Muscle layer of colon (tissue), 2 donors: Measurements from ENCODE around the gene C1QBP.
A peak's percentile ranks its signal among the peaks of the same experiment; 100 is the strongest.
"Not testable (repeated sequence)": the region's sequence is repeated elsewhere in the genome, so short reads cannot be mapped to it uniquely, and the experiment has no call there.

Source experiments
- H3K27ac ChIP-seq: one replicate; pipeline ENCODE4 v1.7.0; 2013; ENCODE audit warnings: low read depth, mild to moderate bottlenecking, low read length, moderate library complexity
- H3K27me3 ChIP-seq, 2 donors: one replicate each; pipeline ENCODE4 v1.7.0; 2013; ENCODE audit warnings: low read length in 2 of 2, mild to moderate bottlenecking in 2 of 2; ENCODE audit not compliant: insufficient read depth in 2 of 2, control insufficient read depth in 1 of 2
- H3K36me3 ChIP-seq: one replicate; pipeline ENCODE4 v1.7.0; 2013; ENCODE audit warnings: mild to moderate bottlenecking, low read length; ENCODE audit not compliant: insufficient read depth
- H3K4me1 ChIP-seq: one replicate; pipeline ENCODE4 v1.7.0; 2013; ENCODE audit warnings: mild to moderate bottlenecking, low read length; ENCODE audit not compliant: insufficient read depth
- H3K4me3 ChIP-seq, 2 donors: one replicate each; pipeline ENCODE4 v1.7.0; 2013; ENCODE audit warnings: low read length in 2 of 2, low read depth in 1 of 2, mild to moderate bottlenecking in 1 of 2, moderate library complexity in 1 of 2
- H3K9ac ChIP-seq: one replicate; pipeline ENCODE4 v1.7.0; 2013; ENCODE audit warnings: low read length
- H3K9me3 ChIP-seq: one replicate; pipeline ENCODE4 v1.7.0; 2013; ENCODE audit warnings: mild to moderate bottlenecking, low read length
- donor health status: abdominal sarcoma.
- donor health status: Adenocarcinoma of cecum.

C1QBP gene

DNA sequence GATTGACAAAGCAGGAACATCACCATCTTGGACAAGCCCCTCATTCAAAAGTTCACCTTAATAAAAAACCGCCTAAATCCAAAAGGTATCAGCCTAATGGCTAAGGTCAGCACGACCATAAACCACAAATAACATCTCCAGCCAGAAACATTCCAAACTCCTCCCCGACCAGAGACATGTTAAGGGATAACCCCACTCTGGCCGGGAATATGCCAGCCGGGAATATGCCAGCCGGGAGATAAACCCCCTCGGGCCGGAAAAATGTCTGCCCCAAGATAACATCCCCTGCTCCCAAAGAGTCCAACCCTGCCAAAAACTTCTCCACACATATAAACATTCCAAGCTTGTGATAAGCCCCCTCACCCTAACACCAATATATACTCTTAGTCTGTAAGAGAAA, 28.5 kb upstream of the C1QBP start:
- Histone ChIP-seq H3K36me3 (peaks cover 6% of the 10 kb centered on the region), H3K4me3 (peak overlapping the region in 1 of 2 donors; percentile 92), H3K9ac (peak overlapping the region; percentile 52), H3K27ac (no peak overlapping the region), H3K4me1 (peaks cover 11% of the 10 kb centered on the region), H3K27me3 (no peaks in the 10 kb centered on the region), H3K9me3 (no peaks in the 10 kb centered on the region)

DNA sequence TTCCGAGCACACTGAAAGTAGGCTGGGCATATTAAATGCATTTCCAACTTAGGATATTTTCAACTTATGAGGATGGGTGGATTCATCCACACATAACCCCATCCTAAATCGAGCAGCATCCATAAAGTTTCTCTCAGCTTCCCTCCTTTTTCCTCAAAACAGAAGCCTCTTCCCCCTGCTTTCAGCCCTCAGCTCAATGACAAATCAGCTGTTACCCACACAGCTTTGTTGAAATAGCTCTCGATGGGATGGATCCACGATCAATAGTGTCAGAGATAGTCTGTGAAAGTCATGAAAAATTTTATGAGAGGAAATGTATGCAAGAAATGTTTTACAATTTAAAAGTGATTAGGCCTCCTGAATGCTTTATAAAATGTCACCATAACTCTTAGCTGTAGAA, 27.3 kb upstream of the C1QBP start:
- Histone ChIP-seq H3K4me3 (no peak overlapping the region), H3K27ac (no peak overlapping the region), H3K9ac (no peak overlapping the region), H3K4me1 (peaks cover 11% of the 10 kb centered on the region), H3K9me3 (no peaks in the 10 kb centered on the region), H3K27me3 (no peaks in the 10 kb centered on the region), H3K36me3 (no peaks in the 10 kb centered on the region)

DNA sequence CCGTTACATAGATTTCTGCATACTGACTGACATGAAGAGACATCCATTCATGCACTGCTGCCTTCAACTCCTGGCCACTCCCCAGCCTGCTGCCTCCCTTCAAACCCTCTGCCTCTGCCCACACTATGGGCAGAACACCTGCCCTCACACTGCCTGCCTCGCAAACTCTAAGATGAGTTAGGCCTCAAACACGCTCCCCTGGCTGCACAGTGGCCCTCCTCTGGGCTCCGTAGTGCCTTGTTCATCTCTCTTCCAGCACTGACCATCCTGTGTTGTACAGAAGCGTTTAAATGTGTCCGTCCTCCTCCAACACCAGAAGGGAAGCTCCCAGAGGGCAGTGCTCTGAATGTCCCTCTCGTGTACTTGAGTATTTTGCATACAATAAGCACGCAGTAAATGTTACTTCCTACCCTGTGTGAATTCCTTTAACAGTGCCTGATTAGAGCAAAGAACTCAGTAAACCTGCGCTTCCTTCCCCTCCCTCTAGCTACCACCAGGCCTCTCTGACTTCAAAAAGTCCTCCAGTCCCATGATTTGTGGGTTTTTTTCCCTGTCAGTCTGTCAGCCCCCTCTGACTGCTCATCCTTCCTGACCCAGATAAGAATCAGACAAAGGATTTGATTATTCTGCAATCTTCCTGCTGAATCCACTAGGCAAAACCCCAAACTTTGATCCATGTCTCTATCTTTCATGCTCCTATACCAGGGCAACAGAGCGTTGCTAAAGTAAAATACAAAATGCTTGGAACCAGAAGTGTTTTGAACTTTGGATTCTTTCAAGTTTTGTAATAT, 26.0 kb upstream of the C1QBP start:
- peaks cover 7% of the 10 kb centered on the region for H3K36me3 ChIP-seq
- no peak overlapping the region for H3K27ac ChIP-seq
- H3K9ac ChIP-seq, result no peak overlapping the region
- H3K4me3 ChIP-seq, result no peak overlapping the region
- peaks cover 11% of the 10 kb centered on the region for H3K4me1 ChIP-seq
- H3K27me3 ChIP-seq, result no peaks in the 10 kb centered on the region
- no peaks in the 10 kb centered on the region for H3K9me3 ChIP-seq

DNA sequence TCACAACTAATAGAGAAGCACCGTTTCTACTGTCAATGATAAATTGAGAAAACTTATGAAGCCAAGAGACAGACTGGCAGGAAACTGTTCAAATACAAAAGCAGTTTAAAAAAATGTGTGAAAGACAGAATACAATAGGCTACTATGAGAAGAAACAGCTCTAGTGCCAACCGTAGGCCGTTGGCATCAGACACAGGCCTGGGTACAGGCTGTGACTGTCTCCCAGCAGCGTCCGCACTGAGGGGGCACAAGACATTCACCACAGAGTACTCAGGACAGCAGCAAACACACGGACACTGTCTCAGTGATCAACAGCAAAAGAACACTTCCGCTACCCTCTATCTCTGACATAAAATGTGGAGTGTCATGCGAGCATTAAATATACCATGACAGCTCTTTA, 7.8 kb upstream of the C1QBP start:
- Histone ChIP-seq H3K4me1 (no peaks in the 10 kb centered on the region), H3K27me3 (no peaks in the 10 kb centered on the region), H3K9me3 (no peaks in the 10 kb centered on the region), H3K27ac (no peak overlapping the region), H3K9ac (no peak overlapping the region), H3K4me3 (no peak overlapping the region), H3K36me3 (peaks cover 59% of the 10 kb centered on the region)

- Histone ChIP-seq H3K4me1 (peaks cover 4% of the 10 kb centered on the region), H3K9me3 (no peaks in the 10 kb centered on the region), H3K9ac (no peak overlapping the region), H3K27ac (no peak overlapping the region), H3K4me3 (no peak overlapping the region), H3K36me3 (peaks cover 42% of the 10 kb centered on the region), H3K27me3 (no peaks in the 10 kb centered on the region)
Measured at GRCh38 chr17:5444209-5444608, 5.3 kb upstream of the C1QBP start.

- Histone ChIP-seq H3K36me3 (peaks cover 38% of the 10 kb centered on the region), H3K9ac (no peak overlapping the region)
Measured at GRCh38 chr17:5443728-5444127, 4.8 kb upstream of the C1QBP start.

GRCh38 chr17:5439446-5439764, 450 bp upstream of the C1QBP start:
- peak overlapping the region; percentile 57 for H3K9ac ChIP-seq
- H3K36me3 ChIP-seq, result peaks cover 33% of the 10 kb centered on the region
- H3K4me3 ChIP-seq, result peak overlapping the region; percentile 70 to 89

More at GRCh38 chr17:5443728-5444127, 4.8 kb upstream of the C1QBP start:
- no peak overlapping the region for H3K27ac ChIP-seq
- H3K27me3 ChIP-seq, result no peaks in the 10 kb centered on the region
- H3K9me3 ChIP-seq, result no peaks in the 10 kb centered on the region
- H3K4me3 ChIP-seq, result no peak overlapping the region
- H3K4me1 ChIP-seq, result peaks cover 5% of the 10 kb centered on the region

DNA sequence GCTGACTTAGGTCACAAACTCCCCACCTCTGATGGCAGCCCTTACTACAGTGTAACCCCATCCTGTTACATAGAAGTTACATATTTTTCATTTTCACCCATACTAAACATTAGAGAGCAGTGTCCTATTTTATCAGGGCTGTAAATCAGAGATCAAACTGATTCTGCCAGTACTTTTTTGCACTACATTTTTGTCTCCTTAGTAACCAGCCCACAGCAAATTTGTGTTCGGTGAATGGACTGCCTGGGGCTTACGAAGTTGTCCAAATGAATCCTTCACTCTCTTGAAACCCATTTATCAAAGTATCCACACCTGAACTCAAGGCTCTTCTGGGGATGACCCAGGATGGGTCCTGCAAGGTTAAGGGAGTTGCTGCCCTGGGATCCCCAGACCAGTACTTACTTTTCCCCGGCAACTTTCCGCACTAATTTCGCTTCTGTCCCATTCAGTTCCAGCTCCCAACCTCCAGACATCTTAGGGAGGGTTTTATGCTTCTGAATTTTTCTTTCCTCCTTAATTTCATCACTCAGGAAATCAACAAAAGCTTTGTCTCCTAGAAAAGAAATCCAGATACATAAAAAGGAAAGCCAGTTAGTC, 1.1 kb downstream of the C1QBP start:
- Histone ChIP-seq H3K27me3 (no peaks in the 10 kb centered on the region), H3K4me1 (peaks cover 14% of the 10 kb centered on the region), H3K9me3 (no peaks in the 10 kb centered on the region), H3K27ac (no peak overlapping the region), H3K36me3 (peaks cover 35% of the 10 kb centered on the region), H3K4me3 (peak overlapping the region; percentile 70 to 89), H3K9ac (peak overlapping the region; percentile 78)

More at GRCh38 chr17:5439446-5439764, 450 bp upstream of the C1QBP start:
- Histone ChIP-seq H3K4me1 (peaks cover 14% of the 10 kb centered on the region), H3K9me3 (no peaks in the 10 kb centered on the region), H3K27ac (peak overlapping the region; percentile 78), H3K27me3 (no peaks in the 10 kb centered on the region)

DNA sequence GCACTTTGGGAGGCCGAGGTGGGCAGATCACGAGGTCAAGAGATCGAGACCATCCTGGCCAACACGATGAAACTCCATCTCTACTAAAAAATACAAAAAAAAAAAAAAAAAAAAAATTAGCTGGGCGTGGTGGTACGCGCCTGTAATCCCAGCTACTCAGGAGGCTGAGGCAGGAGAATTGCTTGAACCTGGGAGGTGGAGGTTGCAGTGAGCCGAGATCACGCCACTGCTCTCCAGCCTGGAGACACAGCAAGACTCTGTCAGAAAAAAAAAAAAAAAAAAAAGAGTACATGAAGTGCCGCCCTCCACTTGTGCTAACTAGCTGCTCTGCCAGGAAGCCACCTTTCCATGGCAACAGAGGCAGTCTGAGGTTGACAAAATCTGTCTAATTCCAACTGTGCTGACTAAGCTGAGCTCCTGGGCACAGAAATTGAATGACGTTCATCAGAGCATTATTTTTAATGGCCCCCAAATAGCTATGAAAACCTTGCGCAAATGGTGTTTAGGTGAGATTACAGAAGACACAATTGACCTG, 3.1 kb downstream of the C1QBP start:
- Histone ChIP-seq H3K36me3 (peaks cover 52% of the 10 kb centered on the region), H3K4me1 (peaks cover 14% of the 10 kb centered on the region)
- not testable (repeated sequence) for H3K9me3 ChIP-seq, H3K27me3 ChIP-seq, H3K4me3 ChIP-seq, H3K9ac ChIP-seq, H3K27ac ChIP-seq

DNA sequence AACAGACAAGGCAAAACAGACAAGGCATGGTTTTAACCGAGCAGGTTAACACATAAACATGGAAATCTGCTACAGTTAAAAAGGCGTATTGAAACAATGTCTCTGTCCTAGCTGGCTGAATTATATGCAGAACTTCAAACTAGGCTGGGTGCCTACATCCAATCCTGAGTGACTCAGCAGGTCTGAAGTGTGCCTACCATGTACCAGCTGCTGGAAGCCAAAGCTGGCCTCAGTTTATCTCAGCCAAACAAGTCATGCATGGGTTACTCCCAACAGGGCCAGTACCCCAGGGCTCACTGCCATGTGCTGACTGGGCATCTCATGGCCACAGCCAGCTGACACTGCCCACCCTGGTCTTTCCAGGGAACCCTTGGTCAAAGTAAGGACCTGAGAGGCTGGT, 4.0 kb downstream of the C1QBP start:
- Histone ChIP-seq H3K9me3 (no peaks in the 10 kb centered on the region), H3K9ac (no peak overlapping the region), H3K27me3 (no peaks in the 10 kb centered on the region), H3K4me3 (no peak overlapping the region), H3K36me3 (peaks cover 57% of the 10 kb centered on the region), H3K4me1 (peaks cover 14% of the 10 kb centered on the region), H3K27ac (no peak overlapping the region)

GRCh38 chr17:5431949-5432556, 6.9 kb downstream of the C1QBP start:
- no peak overlapping the region for H3K27ac ChIP-seq
- no peaks in the 10 kb centered on the region for H3K4me1 ChIP-seq
- no peak overlapping the region for H3K4me3 ChIP-seq
- peaks cover 80% of the 10 kb centered on the region for H3K36me3 ChIP-seq
- no peaks in the 10 kb centered on the region for H3K27me3 ChIP-seq
- H3K9me3 ChIP-seq, result no peaks in the 10 kb centered on the region
- no peak overlapping the region for H3K9ac ChIP-seq
